ENCODE measurements around the gene PXMP4.

The PXMP4 gene

GRCh38 chr20:33681288-33681687, 38.8 kb downstream of the PXMP4 start:
- DNase-seq = no peak

GRCh38 chr20:33680686-33681085, 39.4 kb downstream of the PXMP4 start:
- no peak for DNase-seq

GRCh38 chr20:33679758-33680485, 40.2 kb downstream of the PXMP4 start:
- no peak for DNase-seq

- no peak for DNase-seq
These were observed 42.0 kb downstream of the PXMP4 start for GRCh38 chr20:33677991-33678702.

GRCh38 chr20:33676652-33677645, 43.2 kb downstream of the PXMP4 start:
- no peak for DNase-seq

GRCh38 chr20:33676121-33676520, 44.0 kb downstream of the PXMP4 start:
- no peak for DNase-seq

GRCh38 chr20:33675136-33675959, 44.8 kb downstream of the PXMP4 start:
- DNase-seq = no peak

GRCh38 chr20:33674294-33675135, 45.6 kb downstream of the PXMP4 start, which contains the start of gene NECAB3:
Gene NECAB3, minus strand, starts transcription at chr20:33674428. Its CDS starts 76 bp downstream, at chr20:33674352.
- peak; percentile 40 for DNase-seq

- no peak for DNase-seq
These were observed 46.5 kb downstream of the PXMP4 start for GRCh38 chr20:33673410-33674293.

- no peak for DNase-seq
These were observed 47.0 kb downstream of the PXMP4 start for GRCh38 chr20:33673114-33673409.

GRCh38 chr20:33672426-33673113, 47.5 kb downstream of the PXMP4 start:
- peak; percentile 67 for DNase-seq

GRCh38 chr20:33671573-33672288, 48.4 kb downstream of the PXMP4 start:
- no peak for DNase-seq

GRCh38 chr20:33670715-33671499, 49.2 kb downstream of the PXMP4 start:
- DNase-seq = no peak

GRCh38 chr20:33669873-33670640, 50.1 kb downstream of the PXMP4 start:
- no peak for DNase-seq

- DNase-seq = no peak
These were observed 50.9 kb downstream of the PXMP4 start for GRCh38 chr20:33669224-33669623.

GRCh38 chr20:33668466-33669155, 51.5 kb downstream of the PXMP4 start:
- DNase-seq = no peak
